Measurements from ENCODE around the gene KNG1. TPM values are rescaled to one million over a fixed set of nuclear protein-coding genes. Genes with fewer than 3 reads are reported as not detected.
"Not testable (repeated sequence)": the region's sequence is repeated elsewhere in the genome, so short reads cannot be mapped to it uniquely, and the experiment has no call there.

KNG1 gene
- total and polyA plus RNA-seq, 10 of the 15 experiments (the other 5 are each of a cell fraction or from before 2014, with no cell fraction given) = 0.21 TPM; not detected in 9

GRCh38 chr3:186687120-186687651 is 30.0 kb upstream of the KNG1 start:
- in situ Hi-C loops (cut with MboI) (no loop called here), intact Hi-C loops (cut with micrococcal nuclease; ENCODE audit: unreplicated experiment) (no loop called here)
- no peak for TF ChIP-seq CBX3 (IDR thresholded peaks at IDR 0.05; ENCODE audit: borderline replicate concordance, low read depth)
- no peak for TF ChIP-seq STAT1 (conservative IDR thresholded peaks at IDR 0.05)
- no peak for TF ChIP-seq ZNF207 (IDR thresholded peaks at IDR 0.05; ENCODE audit: borderline replicate concordance)
- no peak for TF ChIP-seq SP1 (IDR thresholded peaks at IDR 0.05; ENCODE audit: low read depth, low read length)
- TF ChIP-seq, protein P1, sequence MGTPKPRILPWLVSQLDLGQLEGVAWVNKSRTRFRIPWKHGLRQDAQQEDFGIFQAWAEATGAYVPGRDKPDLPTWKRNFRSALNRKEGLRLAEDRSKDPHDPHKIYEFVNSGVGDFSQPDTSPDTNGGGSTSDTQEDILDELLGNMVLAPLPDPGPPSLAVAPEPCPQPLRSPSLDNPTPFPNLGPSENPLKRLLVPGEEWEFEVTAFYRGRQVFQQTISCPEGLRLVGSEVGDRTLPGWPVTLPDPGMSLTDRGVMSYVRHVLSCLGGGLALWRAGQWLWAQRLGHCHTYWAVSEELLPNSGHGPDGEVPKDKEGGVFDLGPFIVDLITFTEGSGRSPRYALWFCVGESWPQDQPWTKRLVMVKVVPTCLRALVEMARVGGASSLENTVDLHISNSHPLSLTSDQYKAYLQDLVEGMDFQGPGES (IDR thresholded peaks at IDR 0.05) = no peak
- no peak for TF ChIP-seq TARDBP (IDR thresholded peaks at IDR 0.05; ENCODE audit: borderline replicate concordance)
- TF ChIP-seq HDGF (IDR thresholded peaks at IDR 0.05) = no peak
- no peak for TF ChIP-seq TAF1 (IDR thresholded peaks at IDR 0.05; ENCODE audit: borderline replicate concordance, low read depth, low read length)
- no peak for TF ChIP-seq MTA2 (IDR thresholded peaks at IDR 0.05; ENCODE audit: low read depth)
- no peak for TF ChIP-seq CUX1 (IDR thresholded peaks at IDR 0.05; ENCODE audit: insufficient replicate concordance, low read depth, low read length)
- no peak for TF ChIP-seq RAD21 (IDR thresholded peaks at IDR 0.05; ENCODE audit: insufficient read depth, low read depth, low read length)
- Histone ChIP-seq H3K27me3 (replicated peaks in 1 of 2; ENCODE audit: control insufficient read depth in 2 of 2, insufficient read depth in 2 of 2, low read length in 1 of 2) (peaks cover 0 to 2% of the 10 kb centered on the region in 2 experiments; a peak in 1 of 4 replicates), H3K4me3 (no peak overlapping the region), H2AFZ (ENCODE audit: control insufficient read depth, low read depth, low read length) (no peak overlapping the region), H3K4me1 (ENCODE audit: control insufficient read depth, insufficient read depth, low read length) (no peaks in the 10 kb centered on the region), H3K79me2 (ENCODE audit: control insufficient read depth, insufficient read depth, low read length) (no peaks in the 10 kb centered on the region), H3K36me3 (ENCODE audit: control insufficient read depth in 2 of 2, insufficient read depth in 2 of 2, low read length in 1 of 2) (no peaks in the 10 kb centered on the region), H3K9ac (ENCODE audit: control insufficient read depth, insufficient read depth, low read length) (no peak overlapping the region), H3K4me2 (ENCODE audit: control insufficient read depth, insufficient read depth) (no peak overlapping the region), H4K20me1 (ENCODE audit: control insufficient read depth, insufficient read depth) (no peaks in the 10 kb centered on the region), H3K27ac (ENCODE audit: control insufficient read depth, insufficient read depth) (no peak overlapping the region), H3K9me3 (replicated peaks; ENCODE audit: control insufficient read depth, insufficient read depth, low read length) (no peaks in the 10 kb centered on the region; the same call in 2 of the 3 replicates)
- SMC1A ChIA-PET (ENCODE audit: uncharacterized antibody, unreplicated experiment) = interaction anchor here (0.7 kb wide), 1 partner anchor 874 kb away, joined by 4 read pairs; no protein-coding TSS in a partner anchor
- ATAC-seq = no peak
- POLR2A ChIA-PET = no interaction called here
- RAD21 ChIA-PET (ENCODE audit: unreplicated experiment) = no interaction called here
- DNase-seq (ENCODE audit: low read depth, low spot score) = no peak
- BruUV-seq (replicated peaks) = no TSS peak
- CTCF ChIA-PET = no interaction called here
- 68% methylated on average over 11 of the region's 12 CpGs for WGBS (ENCODE audit: insufficient coverage, insufficient replicate concordance, low lambda C conversion rate, missing lambda C conversion rate)
- no peak for FAIRE-seq

DNA sequence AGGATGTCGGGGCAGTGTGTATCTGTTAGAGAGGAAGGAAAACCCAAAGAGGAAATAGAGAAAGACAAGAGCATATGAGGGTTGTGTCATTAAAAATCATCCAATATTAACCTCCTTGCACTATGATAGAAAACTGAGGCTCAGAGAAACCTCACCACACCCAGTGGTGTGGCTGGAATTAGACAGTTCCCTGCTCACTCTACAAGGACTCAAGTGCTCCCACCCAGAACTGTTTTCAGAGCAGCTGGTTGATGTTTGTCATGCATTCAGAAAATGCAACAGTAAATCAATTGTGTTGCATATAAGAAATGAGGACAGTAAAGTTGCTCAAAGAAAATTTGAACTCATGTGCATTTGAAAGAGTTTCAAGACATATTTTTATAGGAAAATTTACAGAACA is 26.9 kb upstream of the KNG1 start:
- H3K27me3 ChIP-seq (replicated peaks in 1 of 2; ENCODE audit: control insufficient read depth in 2 of 2, insufficient read depth in 2 of 2, low read length in 1 of 2); H3K4me2 ChIP-seq (ENCODE audit: control insufficient read depth, insufficient read depth); POLR2A ChIA-PET; H3K4me3 ChIP-seq; H3K79me2 ChIP-seq (ENCODE audit: control insufficient read depth, insufficient read depth, low read length); FAIRE-seq; DNase-seq (ENCODE audit: low read depth, low spot score); ATAC-seq; H3K9ac ChIP-seq (ENCODE audit: control insufficient read depth, insufficient read depth, low read length); H3K36me3 ChIP-seq (ENCODE audit: control insufficient read depth in 2 of 2, insufficient read depth in 2 of 2, low read length in 1 of 2); H3K27ac ChIP-seq (ENCODE audit: control insufficient read depth, insufficient read depth); RAD21 ChIA-PET (ENCODE audit: unreplicated experiment); SMC1A ChIA-PET (ENCODE audit: uncharacterized antibody, unreplicated experiment); H3K4me1 ChIP-seq (ENCODE audit: control insufficient read depth, insufficient read depth, low read length); H2AFZ ChIP-seq (ENCODE audit: control insufficient read depth, low read depth, low read length); CTCF ChIA-PET; H3K9me3 ChIP-seq (replicated peaks; ENCODE audit: control insufficient read depth, insufficient read depth, low read length); in situ Hi-C loops (cut with MboI); intact Hi-C loops (cut with micrococcal nuclease; ENCODE audit: unreplicated experiment); H4K20me1 ChIP-seq (ENCODE audit: control insufficient read depth, insufficient read depth); BruUV-seq (replicated peaks): not testable (repeated sequence)
- WGBS (ENCODE audit: insufficient coverage, insufficient replicate concordance, low lambda C conversion rate, missing lambda C conversion rate) = 67% methylated on average over 1 of the region's 1 CpG

All from GM12878 (cell line).